GM12874 (cell line): ENCODE data around the gene MAN2A2.

Experiments
- CTCF ChIP-seq: IDR thresholded peaks from 2 replicates; pipeline ENCODE4 v1.5.1; 2011; ENCODE audit warnings: low read depth, mild to moderate bottlenecking, control low read depth, low read length, moderate library complexity; ENCODE audit not compliant: insufficient read depth

MAN2A2 gene

GRCh38 chr15:90915216-90915807 lies 12.2 kb downstream of the MAN2A2 start:
- no peak for TF ChIP-seq CTCF

- no peak for TF ChIP-seq CTCF
Measured at GRCh38 chr15:90915808-90916440, 12.8 kb downstream of the MAN2A2 start.

GRCh38 chr15:90916461-90916860 lies 13.4 kb downstream of the MAN2A2 start:
- no peak for TF ChIP-seq CTCF

GRCh38 chr15:90917569-90917968 lies 14.5 kb downstream of the MAN2A2 start:
- no peak for TF ChIP-seq CTCF

- TF ChIP-seq CTCF: no peak
Measured at GRCh38 chr15:90918034-90918788, 15.1 kb downstream of the MAN2A2 start.

GRCh38 chr15:90918835-90919234 lies 15.7 kb downstream of the MAN2A2 start:
- no peak for TF ChIP-seq CTCF

- TF ChIP-seq CTCF: no peak
Measured at GRCh38 chr15:90921887-90922286, 18.8 kb downstream of the MAN2A2 start.
